Endothelial cell of umbilical vein (primary cell): Measurements from ENCODE around the gene FAM120A.

Source experiments
- EZH2 ChIP-seq: IDR thresholded peaks from 2 replicates; pipeline ENCODE4 v1.6.1; 2012; ENCODE audit warnings: borderline replicate concordance, low read depth, mild to moderate bottlenecking, moderate library complexity, low read length, inconsistent platforms; ENCODE audit not compliant: severe bottlenecking
- GATA2 ChIP-seq: IDR thresholded peaks from 2 replicates; pipeline ENCODE4 v1.7.0; 2011; ENCODE audit warnings: low read depth, mild to moderate bottlenecking, moderate library complexity, mixed read lengths, low read length; ENCODE audit not compliant: insufficient read length, insufficient read depth
- JUN ChIP-seq: IDR thresholded peaks from 2 replicates; pipeline ENCODE4 v1.6.1; 2011; ENCODE audit warnings: borderline replicate concordance, low read depth; ENCODE audit not compliant: insufficient read length, insufficient read depth
- MAX ChIP-seq: IDR thresholded peaks from 2 replicates; pipeline ENCODE4 v1.6.1; 2011; ENCODE audit not compliant: insufficient read depth, insufficient read length
- POLR2A ChIP-seq: IDR thresholded peaks from 2 replicates; pipeline ENCODE4 v1.6.1; 2012; ENCODE audit warnings: low read depth, mild to moderate bottlenecking, control low read depth, low read length
- TF ChIP-seq, protein P1 (sequence below), 2 donors: IDR thresholded peaks; 1 replicate in 1 of 2; 2 replicates in 1 of 2; pipeline ENCODE4 v1.5.1; 2011; ENCODE audit warnings: low read length in 2 of 2, mild to moderate bottlenecking in 2 of 2, moderate library complexity in 2 of 2, control low read depth in 1 of 2, inconsistent platforms in 1 of 2, low read depth in 1 of 2; ENCODE audit not compliant: insufficient read depth in 1 of 2; ENCODE audit errors: extremely low read depth in 1 of 2

DNA sequence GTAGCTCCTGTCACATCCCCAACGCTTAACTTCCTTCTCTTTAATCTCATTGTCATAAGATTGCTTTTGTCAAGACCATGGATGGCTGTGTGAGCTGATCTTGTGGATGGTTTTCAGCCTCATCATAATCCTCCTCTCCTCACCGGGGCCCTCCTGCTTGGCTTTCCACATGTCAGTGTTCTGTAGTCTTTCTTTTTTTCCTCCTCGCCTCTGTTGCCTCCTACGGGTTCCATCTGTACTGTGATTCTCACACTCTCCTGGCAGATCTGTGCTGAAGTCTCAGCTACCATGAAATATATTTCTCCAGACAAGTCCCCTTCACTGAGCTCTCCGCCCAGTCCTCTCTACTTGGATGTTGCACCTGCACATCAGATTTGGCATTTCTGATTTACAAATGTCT, 36.8 kb downstream of the FAM120A start:
- no peak for TF ChIP-seq JUN
- TF ChIP-seq, protein P1, sequence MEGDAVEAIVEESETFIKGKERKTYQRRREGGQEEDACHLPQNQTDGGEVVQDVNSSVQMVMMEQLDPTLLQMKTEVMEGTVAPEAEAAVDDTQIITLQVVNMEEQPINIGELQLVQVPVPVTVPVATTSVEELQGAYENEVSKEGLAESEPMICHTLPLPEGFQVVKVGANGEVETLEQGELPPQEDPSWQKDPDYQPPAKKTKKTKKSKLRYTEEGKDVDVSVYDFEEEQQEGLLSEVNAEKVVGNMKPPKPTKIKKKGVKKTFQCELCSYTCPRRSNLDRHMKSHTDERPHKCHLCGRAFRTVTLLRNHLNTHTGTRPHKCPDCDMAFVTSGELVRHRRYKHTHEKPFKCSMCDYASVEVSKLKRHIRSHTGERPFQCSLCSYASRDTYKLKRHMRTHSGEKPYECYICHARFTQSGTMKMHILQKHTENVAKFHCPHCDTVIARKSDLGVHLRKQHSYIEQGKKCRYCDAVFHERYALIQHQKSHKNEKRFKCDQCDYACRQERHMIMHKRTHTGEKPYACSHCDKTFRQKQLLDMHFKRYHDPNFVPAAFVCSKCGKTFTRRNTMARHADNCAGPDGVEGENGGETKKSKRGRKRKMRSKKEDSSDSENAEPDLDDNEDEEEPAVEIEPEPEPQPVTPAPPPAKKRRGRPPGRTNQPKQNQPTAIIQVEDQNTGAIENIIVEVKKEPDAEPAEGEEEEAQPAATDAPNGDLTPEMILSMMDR (IDR thresholded peaks at IDR 0.05; ENCODE audit: extremely low read depth in 1 of 2, insufficient read depth in 1 of 2, low read depth in 1 of 2, low read length in 2 of 2): no peak
- TF ChIP-seq POLR2A: no peak
- no peak for TF ChIP-seq EZH2
- TF ChIP-seq GATA2: no peak
- no peak for TF ChIP-seq MAX
